PC-9 (cell line): ENCODE measurements around the gene MYO5A.

Experiments
- CTCF ChIP-seq: fragments of 200-600 bp; sonication (generic); conservative IDR thresholded peaks from 2 replicates; pipeline ENCODE4 v1.6.1; 2017; ENCODE audit warnings: mixed run types, antibody characterized with exemption, mild to moderate bottlenecking, moderate library complexity
- EZH2 ChIP-seq: fragments of 200-600 bp; sonication (generic); IDR thresholded peaks from 2 replicates; pipeline ENCODE4 v1.8.0; 2017; ENCODE audit warnings: antibody characterized with exemption, low read depth

- TF ChIP-seq CTCF (no peak), EZH2 (no peak)
Observed at GRCh38 chr15:52277575-52277974, 251.1 kb downstream of the MYO5A start.
